DMS79 (cell line): ENCODE data around the gene GNRH2.
"Not testable (repeated sequence)": the region's sequence is repeated elsewhere in the genome, so short reads cannot be mapped to it uniquely, and the experiment has no call there.

ENCODE experiments used
- DNase-seq: peaks from one replicate; lab custom pipeline; 2025; lab: John Stamatoyannopoulos, UW

GNRH2 gene

GRCh38 chr20:3043322-3043721 is at the start of gene GNRH2:
Gene GNRH2, plus strand, starts transcription at chr20:3043622. Its CDS starts 793 bp downstream, at chr20:3044415.
- no peak for DNase-seq

- DNase-seq, result no peak
Observed at GRCh38 chr20:2995796-2996195, 47.6 kb upstream of the GNRH2 start.

- no peak for DNase-seq
Observed at GRCh38 chr20:2998728-2999127, 44.7 kb upstream of the GNRH2 start.

GRCh38 chr20:3000852-3001523 is 42.4 kb upstream of the GNRH2 start:
- no peak for DNase-seq

DNA sequence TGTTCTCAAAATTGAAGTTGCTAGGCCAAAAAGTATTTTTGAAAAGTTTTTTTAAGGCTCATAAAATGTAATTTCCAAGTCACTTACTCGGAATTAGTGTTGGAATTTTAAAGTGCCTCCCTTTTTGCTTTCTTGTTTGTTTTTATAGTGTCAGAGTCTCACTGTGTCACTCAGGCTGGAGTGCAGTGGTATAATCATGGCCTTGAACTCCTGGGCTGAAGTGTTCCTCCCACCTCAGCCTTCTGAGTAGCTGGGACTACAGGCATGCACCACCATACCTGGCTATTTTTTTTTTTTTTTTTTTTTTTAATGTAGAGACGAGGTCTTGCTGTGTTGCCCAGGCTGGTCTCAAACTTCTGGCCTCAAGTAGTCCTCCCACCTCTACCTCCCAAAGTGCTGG is 40.0 kb upstream of the GNRH2 start:
- DNase-seq, result no peak

DNA sequence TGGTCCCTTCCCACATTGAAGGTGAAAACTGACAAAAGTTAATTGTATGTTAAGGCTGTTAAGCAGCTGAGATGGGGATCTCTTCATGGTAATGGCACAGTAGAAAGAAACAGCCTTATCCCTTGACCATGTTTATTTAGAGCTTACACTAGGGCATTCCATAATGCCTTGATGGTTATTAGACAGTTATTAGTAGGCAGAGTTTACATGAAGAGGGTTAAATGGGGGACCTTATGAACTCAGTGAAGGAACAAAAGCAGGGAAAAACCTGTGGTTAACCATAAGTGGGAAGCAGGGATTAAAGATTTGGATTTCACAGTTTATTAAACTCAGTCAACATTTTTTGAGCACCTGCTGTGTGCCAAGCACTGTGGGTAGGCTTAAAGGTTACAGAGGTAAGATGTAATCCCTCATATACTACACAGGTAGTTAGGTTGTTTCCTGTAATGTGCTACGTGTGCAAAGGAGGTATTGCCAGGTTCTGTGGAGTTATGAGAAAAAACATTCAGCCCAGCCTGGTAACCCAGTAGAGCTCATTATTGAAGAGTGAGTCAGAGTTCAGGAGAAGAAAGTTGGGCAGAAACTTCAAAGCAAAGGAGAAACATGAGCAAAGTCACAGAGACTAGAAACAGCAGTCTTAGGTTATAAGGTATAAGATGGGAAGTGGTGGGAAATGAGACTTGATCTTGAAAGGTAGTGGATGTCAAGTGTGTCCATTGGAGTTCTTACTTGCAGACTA is 32.3 kb upstream of the GNRH2 start:
- DNase-seq, result peak; percentile 57

GRCh38 chr20:3011752-3012151 is 31.7 kb upstream of the GNRH2 start:
- no peak for DNase-seq

DNA sequence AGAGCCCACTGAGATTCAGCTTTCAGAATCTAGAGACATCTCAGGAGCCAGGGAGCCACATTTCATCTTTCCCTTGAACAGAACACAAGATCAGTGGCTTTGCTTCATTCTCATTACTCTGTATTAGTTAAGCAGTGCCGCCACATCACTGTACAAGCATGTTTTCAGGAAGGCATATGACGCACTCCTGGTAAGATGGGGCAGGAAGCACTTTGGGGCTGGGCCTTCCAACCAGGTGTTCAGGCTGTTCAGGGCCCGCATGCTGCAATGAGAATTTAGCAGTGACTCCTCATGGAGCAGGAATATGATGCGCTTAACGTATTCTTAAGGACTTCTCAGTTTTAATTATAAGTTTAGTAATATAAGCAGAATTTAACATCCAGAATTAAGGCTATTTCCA is 29.7 kb upstream of the GNRH2 start:
- no peak for DNase-seq

- no peak for DNase-seq
Observed at GRCh38 chr20:3014179-3014578, 29.2 kb upstream of the GNRH2 start.

DNA sequence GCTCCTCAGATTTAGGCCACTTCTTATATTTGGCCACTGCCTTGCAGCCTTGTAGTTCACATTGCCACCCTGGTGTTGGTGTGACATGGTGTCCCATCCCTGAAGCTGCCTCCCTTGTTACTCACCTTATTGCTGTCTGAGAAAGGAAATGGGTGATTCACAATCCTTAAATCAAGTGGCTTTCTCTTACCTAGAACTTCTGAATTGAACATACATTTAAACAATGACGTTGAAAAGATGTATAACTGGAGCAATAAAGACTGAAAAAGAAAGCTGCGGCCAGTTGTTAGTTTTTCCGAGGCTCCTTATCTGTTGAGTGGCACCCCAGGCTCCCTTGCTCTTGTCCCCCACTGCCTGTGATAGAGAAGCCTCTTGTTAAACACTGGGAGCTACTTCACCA is 28.8 kb upstream of the GNRH2 start:
- DNase-seq, result no peak

GRCh38 chr20:3015302-3015701 is 28.1 kb upstream of the GNRH2 start:
- DNase-seq, result not testable (repeated sequence)

DNA sequence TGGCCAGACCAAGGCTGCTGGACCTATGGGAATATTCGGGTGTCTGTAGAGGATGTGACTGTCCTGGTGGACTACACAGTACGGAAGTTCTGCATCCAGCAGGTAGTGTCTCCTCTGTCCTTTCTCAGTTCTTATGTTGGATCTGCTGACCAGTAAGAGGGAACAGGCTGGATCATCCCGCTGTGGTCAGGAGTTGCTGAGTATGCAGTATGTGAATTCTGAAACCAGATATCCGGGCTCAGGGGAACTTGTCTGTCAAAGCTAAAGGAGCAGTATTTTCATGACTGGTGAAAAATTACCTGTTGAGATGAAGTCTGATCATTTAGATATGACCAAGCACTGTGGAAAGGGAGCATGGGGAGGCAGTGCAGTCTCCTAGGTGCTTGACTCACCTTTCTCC is 22.1 kb upstream of the GNRH2 start:
- no peak for DNase-seq

GRCh38 chr20:3021777-3022176 is 21.6 kb upstream of the GNRH2 start:
- no peak for DNase-seq

- not testable (repeated sequence) for DNase-seq
Observed at GRCh38 chr20:3022559-3023490, 20.6 kb upstream of the GNRH2 start.

GRCh38 chr20:3027987-3028386 is 15.4 kb upstream of the GNRH2 start:
- DNase-seq, result no peak

DNA sequence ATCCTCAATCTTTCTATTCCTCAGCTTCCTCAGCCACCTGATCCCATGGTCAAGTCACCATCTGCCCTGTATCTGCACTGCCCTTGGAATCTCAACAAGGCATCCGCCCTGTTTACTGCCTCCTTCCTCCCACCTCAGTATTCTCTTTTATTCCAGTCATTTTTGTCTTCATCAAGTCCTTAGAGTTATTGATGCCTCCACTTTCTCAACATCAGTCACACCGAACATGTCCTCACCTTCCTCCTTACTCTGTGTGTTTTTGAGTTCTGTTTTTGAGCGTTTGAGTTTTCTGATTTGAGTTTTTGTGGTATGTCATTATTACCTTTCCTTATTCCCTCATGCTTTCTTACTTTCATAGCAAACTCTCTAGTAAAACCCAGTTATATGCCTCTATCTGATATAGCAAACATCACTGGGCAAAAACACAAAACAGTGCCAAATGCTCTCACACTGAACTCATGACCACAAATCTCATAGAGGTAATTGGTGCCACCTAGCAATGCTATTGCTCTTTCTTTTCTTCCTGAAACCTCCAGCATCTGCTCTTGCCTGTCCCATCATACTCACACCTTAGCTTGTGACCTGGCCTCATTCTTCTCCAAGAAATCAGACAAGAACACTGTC is 11.8 kb upstream of the GNRH2 start:
- DNase-seq, result no peak

- DNase-seq, result no peak
Observed at GRCh38 chr20:3032624-3033023, 10.8 kb upstream of the GNRH2 start.

DNA sequence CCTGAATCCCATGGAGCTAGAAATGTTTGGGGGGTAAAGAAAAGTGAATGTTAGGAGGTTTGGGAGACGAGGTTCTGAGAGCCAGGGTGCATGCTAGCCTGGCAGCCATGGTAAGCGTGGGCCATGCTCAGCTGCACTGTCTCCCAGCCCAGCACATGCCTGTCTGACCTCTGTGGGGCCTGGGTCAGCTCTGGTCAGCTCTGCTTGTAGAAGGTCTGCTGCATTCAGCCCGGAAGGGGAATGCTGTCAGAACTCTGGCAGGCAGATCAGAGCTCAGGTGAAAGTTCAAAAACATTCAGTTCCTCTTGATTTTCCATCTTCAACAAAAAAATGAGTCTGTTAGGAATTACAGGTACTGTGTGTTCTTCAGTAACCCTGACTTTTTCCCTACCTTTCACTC is 5.8 kb upstream of the GNRH2 start:
- DNase-seq, result no peak

- no peak for DNase-seq
Observed at GRCh38 chr20:3038454-3038853, 5.0 kb upstream of the GNRH2 start.

DNA sequence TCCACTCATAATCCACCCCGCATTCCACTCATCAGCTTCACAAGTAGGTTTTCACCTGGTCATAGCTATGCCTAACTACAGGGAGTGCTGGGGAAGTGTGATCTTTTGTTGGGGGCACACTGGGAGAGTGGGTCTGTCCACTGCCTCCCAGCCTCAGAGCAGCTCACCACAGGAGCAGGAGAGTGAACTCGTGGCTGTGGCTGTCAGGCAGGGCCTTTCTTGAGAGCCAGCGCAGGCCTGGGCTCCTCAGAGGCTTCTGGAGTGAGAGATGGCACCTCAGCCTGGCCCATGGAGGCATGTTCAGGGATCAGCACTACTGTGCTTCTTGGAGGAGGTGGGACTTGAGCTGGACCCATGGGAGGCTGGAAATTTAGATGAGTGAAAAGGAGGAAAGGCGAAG is 4.0 kb upstream of the GNRH2 start:
- no peak for DNase-seq

DNA sequence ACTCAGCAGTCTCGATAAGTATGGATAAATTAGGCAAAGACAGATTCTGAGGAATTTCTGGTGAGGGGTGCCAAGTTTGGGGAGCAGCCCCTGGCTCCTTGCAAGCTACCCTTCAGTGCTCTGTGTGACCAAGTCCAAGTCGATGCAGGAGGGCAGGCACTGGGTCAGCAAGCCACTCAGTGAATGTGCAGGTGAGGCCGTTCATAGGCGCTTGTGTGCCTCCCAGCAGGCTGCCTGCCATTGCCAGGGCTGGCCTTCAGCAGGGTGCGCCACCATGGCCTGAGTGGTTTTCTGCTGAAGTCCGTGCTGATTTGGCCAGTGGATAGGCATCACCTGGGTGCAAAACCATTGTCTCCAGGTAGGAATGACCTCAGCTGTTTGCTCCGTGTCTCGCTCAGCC is 3.3 kb upstream of the GNRH2 start:
- DNase-seq, result no peak

DNA sequence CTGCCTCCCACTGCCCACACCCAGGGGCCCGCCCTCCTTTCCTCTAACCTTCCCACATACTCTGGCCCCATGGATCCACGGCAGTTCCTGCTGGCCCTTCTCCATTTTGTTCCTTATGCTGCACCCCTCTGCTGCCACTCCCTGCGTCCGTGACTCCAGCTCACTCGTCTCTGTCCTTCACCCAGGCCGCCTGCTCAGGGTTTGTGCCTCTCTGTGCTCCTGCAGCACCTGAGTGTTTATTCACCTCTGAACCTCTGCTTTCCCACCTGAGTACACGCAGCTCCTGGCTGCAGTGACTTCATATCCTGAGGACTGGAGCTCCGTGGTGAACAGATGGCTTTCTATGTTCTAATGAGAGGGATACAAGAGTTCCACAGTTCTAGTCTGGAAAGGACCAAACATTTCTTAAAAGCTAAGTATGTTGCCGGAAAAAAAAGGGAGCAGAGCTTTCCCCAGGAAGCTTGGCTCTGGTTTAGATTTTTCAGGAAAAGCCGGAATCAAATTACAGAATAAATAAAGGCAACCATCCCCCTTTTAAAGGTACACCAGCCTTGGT is 1.5 kb upstream of the GNRH2 start:
- no peak for DNase-seq
